ENCODE measurements around the gene HRAS. TPM values are rescaled to one million over a fixed set of nuclear protein-coding genes. Genes with fewer than 3 reads are reported as not detected.
A peak's percentile ranks its signal among the peaks of the same experiment; 100 is the strongest.

HRAS gene
- total RNA-seq, 1 experiment from 2014 or later, result 47.9 TPM

- TF ChIP-seq CTCF (IDR thresholded peaks at IDR 0.05; ENCODE audit: unreplicated experiment), result no peak
- Mint-ChIP-seq H3K4me3 (ENCODE audit: low read depth, unreplicated experiment) (peak overlapping the region; percentile 41), H3K9me3 (ENCODE audit: low read depth, unreplicated experiment) (no peaks in the 10 kb centered on the region), H3K4me1 (ENCODE audit: low read depth, unreplicated experiment) (no peaks in the 10 kb centered on the region), H3K36me3 (ENCODE audit: insufficient read depth, unreplicated experiment) (peaks cover 79% of the 10 kb centered on the region), H3K27ac (ENCODE audit: unreplicated experiment) (peak overlapping the region; percentile 63), H3K27me3 (ENCODE audit: unreplicated experiment) (no peaks in the 10 kb centered on the region)
- DNase-seq, result no peak
- intact Hi-C loops (cut with micrococcal nuclease; ENCODE audit: unreplicated experiment), result loop anchor here (10.0 kb wide), 1 partner anchor 142 kb away; the partner anchor contains the start of gene EPS8L2
- CTCF ChIA-PET, result no interaction called here
- TSS peak; percentile 28 for BruUV-seq (replicated peaks)
These were observed 27.9 kb upstream of the HRAS start for GRCh38 chr11:563066-563811.

GRCh38 chr11:562046-562645 is 26.8 kb upstream of the HRAS start:
- H3K4me3 Mint-ChIP-seq (ENCODE audit: low read depth, unreplicated experiment), result peak overlapping the region; percentile 90
- no TSS peak for BruUV-seq (replicated peaks)
- intact Hi-C loops (cut with micrococcal nuclease; ENCODE audit: unreplicated experiment), result loop anchor here (10.0 kb wide), 1 partner anchor 143 kb away; the partner anchor contains the start of gene EPS8L2
- H3K4me1 Mint-ChIP-seq (ENCODE audit: low read depth, unreplicated experiment), result no peaks in the 10 kb centered on the region
- peaks cover 77% of the 10 kb centered on the region for H3K36me3 Mint-ChIP-seq (ENCODE audit: insufficient read depth, unreplicated experiment)
- TF ChIP-seq CTCF (IDR thresholded peaks at IDR 0.05; ENCODE audit: unreplicated experiment), result no peak
- CTCF ChIA-PET, result interaction anchor here (0.6 to 1.0 kb wide), 6 partner anchors 13 to 143 kb away, joined by 3 to 6 read pairs (median 4); no protein-coding TSS in a partner anchor
- H3K27ac Mint-ChIP-seq (ENCODE audit: unreplicated experiment), result no peak overlapping the region
- H3K9me3 Mint-ChIP-seq (ENCODE audit: low read depth, unreplicated experiment), result no peaks in the 10 kb centered on the region
- no peaks in the 10 kb centered on the region for H3K27me3 Mint-ChIP-seq (ENCODE audit: unreplicated experiment)
- no peak for DNase-seq

GRCh38 chr11:561148-562003 is 26.0 kb upstream of the HRAS start:
- intact Hi-C loops (cut with micrococcal nuclease; ENCODE audit: unreplicated experiment), result loop anchor here (10.0 kb wide), 1 partner anchor 143 kb away; the partner anchor contains the start of gene EPS8L2
- H3K27ac Mint-ChIP-seq (ENCODE audit: unreplicated experiment), result peak overlapping the region; percentile 82

More at GRCh38 chr11:561148-562003, 26.0 kb upstream of the HRAS start:
- Mint-ChIP-seq H3K36me3 (ENCODE audit: insufficient read depth, unreplicated experiment) (peaks cover 73% of the 10 kb centered on the region), H3K27me3 (ENCODE audit: unreplicated experiment) (no peaks in the 10 kb centered on the region), H3K9me3 (ENCODE audit: low read depth, unreplicated experiment) (no peaks in the 10 kb centered on the region), H3K4me1 (ENCODE audit: low read depth, unreplicated experiment) (no peaks in the 10 kb centered on the region), H3K4me3 (ENCODE audit: low read depth, unreplicated experiment) (peak overlapping the region; percentile 90)
- DNase-seq, result peak; percentile 94
- no peak for TF ChIP-seq CTCF (IDR thresholded peaks at IDR 0.05; ENCODE audit: unreplicated experiment)
- BruUV-seq (replicated peaks), result no TSS peak
- CTCF ChIA-PET, result interaction anchor here (0.6 to 1.0 kb wide), 6 partner anchors 14 to 144 kb away, joined by 3 to 6 read pairs (median 4); no protein-coding TSS in a partner anchor
